Muscle of leg (tissue), 11 donors: ENCODE measurements around the gene NUBP2. TPM values are rescaled to one million over a fixed set of nuclear protein-coding genes. Genes with fewer than 3 reads are reported as not detected.

Experiments used
- DNase-seq: peaks from one replicate; pipeline ENCODE4 v3.0.0; 2013
- H3K27ac ChIP-seq: one replicate; pipeline ENCODE4 v1.5.1; 2013; ENCODE audit warnings: mild to moderate bottlenecking, low read length, control low read depth
- H3K27me3 ChIP-seq: one replicate; pipeline ENCODE4 v1.6.1; 2013; ENCODE audit warnings: low read length; ENCODE audit not compliant: control insufficient read depth, insufficient read depth
- H3K36me3 ChIP-seq: one replicate; pipeline ENCODE4 v1.6.1; 2013; ENCODE audit warnings: low read length; ENCODE audit not compliant: control insufficient read depth, insufficient read depth
- H3K4me1 ChIP-seq: one replicate; pipeline ENCODE4 v1.6.1; 2013; ENCODE audit warnings: low read length; ENCODE audit not compliant: control insufficient read depth, insufficient read depth
- H3K4me3 ChIP-seq: one replicate; pipeline ENCODE4 v1.5.1; 2013; ENCODE audit warnings: low read length, control low read depth
- H3K9me3 ChIP-seq: replicated peaks from 2 replicates; pipeline ENCODE4 v1.6.1; 2013; ENCODE audit warnings: low read depth, low read length; ENCODE audit not compliant: control insufficient read depth
- WGBS: methylation state at CpG from one replicate; pipeline ENCODE4 v1.1.5; 2013; ENCODE audit warnings: missing lambda C conversion rate; ENCODE audit not compliant: insufficient coverage; 5-methylcytosine and 5-hydroxymethylcytosine counted together
- polyA plus RNA-seq, 8 donors: library from polyadenylated mRNA; unstranded; fragments of 120-200 nt; gene quantifications; one replicate each; pipeline versions ENCODE4 v1.2.1 to v1.2.3, GENCODE V29; 2013; ENCODE audit warnings: inconsistent platforms in 1 of 8, low replicate concordance in 1 of 8; ENCODE audit not compliant: insufficient read length in 8 of 8, insufficient read depth in 1 of 8
- total RNA-seq: library from RNA; stranded (reverse); fragments of 120-200 nt; gene quantifications from one replicate; pipeline ENCODE4 v1.2.4, GENCODE V29; 2013

The NUBP2 gene
- total and polyA plus RNA-seq, 9 donors = 40.6 to 59.7 (median 49.2) TPM

DNA sequence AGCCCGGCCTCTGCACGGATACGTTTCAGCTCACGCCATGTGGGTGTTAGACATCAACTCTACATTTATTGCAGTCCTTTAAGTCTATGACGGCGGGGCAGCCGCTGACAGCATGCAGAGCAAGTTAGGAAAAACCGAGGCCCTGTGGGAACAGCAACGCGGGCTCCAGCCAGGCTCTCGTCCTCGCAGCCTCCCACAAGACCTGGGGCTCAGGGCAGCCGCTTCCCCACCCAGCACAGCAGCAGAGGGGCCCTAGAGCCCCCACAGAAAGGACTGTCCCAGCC lies 6.1 kb upstream of the NUBP2 start:
- no peak overlapping the region for H3K27ac ChIP-seq
- 77% methylated on average over 7 of the region's 13 CpGs for WGBS

DNA sequence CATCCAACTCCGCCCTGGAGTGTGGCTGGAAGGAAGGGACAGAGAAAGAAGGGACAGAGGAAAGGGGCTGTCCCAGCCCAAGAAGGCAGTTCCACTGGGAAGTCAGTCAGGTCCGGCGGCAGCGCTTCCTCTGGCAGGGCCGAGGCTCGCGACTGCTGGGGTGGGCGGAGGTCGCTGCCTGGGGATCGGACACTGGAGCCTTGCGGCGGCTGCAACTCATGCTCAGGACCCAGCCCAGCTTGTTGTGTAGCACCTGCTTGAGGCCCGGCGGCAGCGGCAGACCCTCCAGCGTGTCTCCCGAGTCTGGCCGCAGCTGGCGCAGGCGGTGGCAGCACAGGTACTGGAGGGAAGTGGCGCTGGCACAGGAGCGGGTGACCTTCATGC lies 5.8 kb upstream of the NUBP2 start:
- H3K36me3 ChIP-seq = peaks cover 61% of the 10 kb centered on the region

More for the DNA sequence above, 6.1 kb upstream of the NUBP2 start:
- no peaks in the 10 kb centered on the region for H3K9me3 ChIP-seq
- no peaks in the 10 kb centered on the region for H3K27me3 ChIP-seq
- H3K36me3 ChIP-seq = peaks cover 61% of the 10 kb centered on the region
- H3K4me3 ChIP-seq = no peak overlapping the region
- DNase-seq = no peak
- peaks cover 32% of the 10 kb centered on the region for H3K4me1 ChIP-seq

DNA sequence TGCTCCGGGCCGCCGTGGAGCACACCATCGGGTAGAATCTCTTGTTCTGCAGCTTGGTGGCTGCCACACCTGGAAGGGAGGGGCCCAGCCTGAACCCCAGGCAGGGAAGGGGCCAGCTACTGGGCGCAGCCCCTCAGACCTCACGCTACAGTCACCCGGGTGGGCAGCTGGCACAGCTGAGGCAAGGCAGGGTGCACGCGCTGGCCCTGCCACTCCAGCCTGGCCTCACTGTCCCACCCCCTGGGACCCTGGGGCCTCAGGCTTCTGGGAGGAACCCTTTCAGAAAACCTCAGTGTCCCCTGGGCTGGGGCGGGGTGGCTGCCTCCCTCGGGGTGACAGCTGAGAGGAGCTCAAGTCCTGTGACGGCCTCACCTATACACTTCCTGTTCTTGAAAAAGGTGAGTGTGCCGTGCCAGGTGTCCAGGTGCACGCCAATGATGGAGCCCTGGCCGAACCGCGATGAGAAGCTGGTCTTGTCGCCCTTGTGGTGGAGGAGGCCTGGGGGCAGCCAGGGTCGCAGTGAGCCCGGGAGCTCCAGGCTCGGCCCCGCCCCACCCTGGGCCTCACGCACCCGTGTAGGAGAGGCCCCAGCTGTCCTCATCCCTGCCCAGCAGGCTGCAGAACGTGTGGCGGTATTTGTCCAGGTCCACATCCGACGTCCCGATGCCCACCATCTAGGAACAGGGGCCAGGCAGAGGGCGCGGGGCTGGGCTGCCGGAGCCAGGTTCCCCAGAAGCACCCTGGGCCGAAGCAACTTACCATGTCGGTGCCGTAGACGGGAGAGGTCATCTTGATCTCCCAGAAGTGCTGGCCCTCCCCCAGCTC lies 5.2 kb upstream of the NUBP2 start:
- WGBS = 79% methylated on average over 35 of the region's 36 CpGs
- no peak for DNase-seq
- H3K9me3 ChIP-seq = no peaks in the 10 kb centered on the region
- no peak overlapping the region for H3K27ac ChIP-seq
- H3K4me3 ChIP-seq = no peak overlapping the region
- peaks cover 25% of the 10 kb centered on the region for H3K4me1 ChIP-seq
- H3K27me3 ChIP-seq = no peaks in the 10 kb centered on the region
- H3K36me3 ChIP-seq = peaks cover 61% of the 10 kb centered on the region

More for the DNA sequence above, 5.8 kb upstream of the NUBP2 start:
- H3K27ac ChIP-seq = no peak overlapping the region
- no peaks in the 10 kb centered on the region for H3K9me3 ChIP-seq
- DNase-seq = no peak
- no peak overlapping the region for H3K4me3 ChIP-seq
- H3K4me1 ChIP-seq = peaks cover 31% of the 10 kb centered on the region
- WGBS = 75% methylated on average over 22 of the region's 22 CpGs
- no peaks in the 10 kb centered on the region for H3K27me3 ChIP-seq

DNA sequence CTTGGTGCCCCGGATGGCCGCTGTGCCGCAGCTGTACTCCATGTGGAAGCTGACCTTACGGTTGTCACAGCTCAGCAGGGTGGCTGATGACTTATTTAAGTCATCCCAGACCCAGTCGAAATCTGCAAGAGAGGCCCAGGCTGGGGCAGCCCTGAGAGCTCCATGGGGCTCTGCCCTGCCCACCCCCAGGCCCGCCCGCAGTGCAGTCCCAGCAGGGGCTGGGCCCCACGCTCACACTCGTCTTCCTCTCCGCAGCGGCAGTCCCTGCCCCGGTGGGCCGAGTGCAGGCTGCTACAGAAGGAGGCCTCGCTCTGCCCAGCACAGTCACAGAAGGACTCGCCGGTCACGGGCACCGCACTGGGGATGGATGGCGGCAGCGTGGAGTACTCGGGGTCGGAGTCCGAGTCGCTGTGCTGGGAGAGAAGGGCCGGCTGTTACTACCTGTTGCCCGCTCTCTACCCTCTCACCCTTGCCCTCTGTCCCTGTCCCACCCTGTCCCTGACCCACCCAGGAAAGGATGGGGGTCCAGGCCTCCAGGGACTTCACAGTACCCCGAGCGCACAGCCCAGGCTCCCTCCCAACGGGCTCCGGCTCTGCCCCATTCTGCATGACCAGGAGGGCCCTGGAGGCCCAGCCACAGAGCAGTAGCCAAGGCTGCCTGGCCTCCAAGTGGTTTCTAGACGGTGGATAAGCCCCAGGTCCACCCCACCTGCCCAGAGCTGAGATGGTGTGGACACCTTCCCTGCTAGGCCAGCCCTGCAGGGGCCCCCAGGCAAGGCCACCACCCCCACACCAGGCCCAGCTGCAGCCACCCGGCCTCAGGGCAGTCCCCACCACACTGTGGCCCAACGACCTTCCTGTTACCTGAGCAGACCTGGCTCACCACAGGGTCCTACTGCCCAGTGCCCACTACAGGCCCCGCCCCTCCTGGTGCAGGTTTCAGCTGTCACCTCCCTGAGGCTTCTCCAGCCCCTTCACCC lies 4.3 kb upstream of the NUBP2 start:
- Histone ChIP-seq H3K27me3 (no peaks in the 10 kb centered on the region), H3K9me3 (no peaks in the 10 kb centered on the region), H3K36me3 (peaks cover 61% of the 10 kb centered on the region), H3K27ac (no peak overlapping the region), H3K4me1 (peaks cover 25% of the 10 kb centered on the region), H3K4me3 (no peak overlapping the region)
- no peak for DNase-seq
- WGBS = 76% methylated on average over 29 of the region's 34 CpGs

DNA sequence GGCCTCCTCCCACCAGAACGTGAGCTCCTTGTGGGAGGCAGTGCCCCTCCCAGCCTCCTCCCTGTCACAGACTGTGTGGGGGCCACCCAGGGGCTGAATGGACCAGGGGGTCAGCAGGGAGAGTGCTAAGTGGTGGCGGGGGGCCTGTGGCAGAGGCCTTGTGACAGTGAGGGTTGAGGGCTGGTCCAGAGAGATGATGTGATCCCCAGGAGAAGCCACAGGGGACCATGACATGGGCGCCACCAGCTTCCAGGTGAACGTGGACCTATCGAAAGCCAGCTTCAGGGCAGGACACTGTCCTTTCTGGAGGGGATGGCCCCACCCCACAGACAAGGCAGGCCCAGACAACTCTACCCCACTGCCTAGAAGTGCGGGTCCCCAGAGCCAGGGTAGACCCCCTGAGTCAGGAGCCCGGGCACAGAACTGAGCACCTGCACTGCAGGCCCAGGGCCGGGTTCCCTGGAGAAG lies 3.5 kb upstream of the NUBP2 start:
- WGBS = 85% methylated on average over 7 of the region's 8 CpGs
- Histone ChIP-seq H3K4me1 (peaks cover 24% of the 10 kb centered on the region), H3K9me3 (no peaks in the 10 kb centered on the region), H3K36me3 (peaks cover 60% of the 10 kb centered on the region), H3K27me3 (no peaks in the 10 kb centered on the region), H3K27ac (no peak overlapping the region), H3K4me3 (no peak overlapping the region)
- DNase-seq = no peak

DNA sequence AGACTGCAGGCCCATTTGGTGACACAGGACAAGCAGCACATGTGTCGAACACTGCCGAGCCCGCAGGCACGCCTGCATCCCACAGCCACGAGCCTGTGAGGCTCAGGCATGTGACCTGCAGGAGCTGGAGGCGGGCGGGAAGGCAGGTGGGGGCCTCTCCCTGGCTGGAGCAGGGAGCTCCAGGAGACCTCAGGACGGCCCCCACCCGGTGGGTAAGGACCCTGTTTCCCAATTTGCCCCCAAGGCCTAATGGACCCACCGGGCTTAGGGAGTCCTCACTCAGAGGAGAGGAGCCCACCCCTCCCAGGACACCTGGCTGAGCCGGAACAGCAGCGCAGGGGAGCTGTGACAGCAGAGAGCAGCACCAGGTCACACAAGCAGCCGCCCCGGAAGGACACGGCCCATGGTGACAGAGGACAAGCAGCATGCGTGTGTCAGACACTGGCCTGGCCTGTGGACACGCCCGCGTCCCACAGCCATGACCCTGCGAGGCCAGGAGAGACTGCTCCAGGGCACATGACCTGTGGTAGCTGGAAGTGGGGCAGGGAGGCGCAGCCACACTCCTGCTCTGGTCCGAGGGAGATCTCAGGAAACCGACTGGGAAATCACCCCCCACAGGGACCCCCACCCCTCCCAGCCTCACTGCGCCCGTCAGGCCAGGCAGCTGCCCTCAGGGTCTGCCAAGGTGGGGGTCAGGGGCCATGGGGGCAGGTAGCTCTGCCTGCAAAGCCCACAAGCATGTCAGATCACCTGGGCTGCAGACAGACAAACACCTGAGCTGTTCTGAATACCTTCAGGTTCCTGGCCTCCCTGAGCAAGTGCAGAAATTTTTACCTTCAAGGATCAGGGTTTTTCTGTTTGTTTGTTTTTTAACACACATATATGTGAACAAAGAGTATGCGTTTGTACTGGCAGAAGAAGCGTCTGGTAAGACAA lies 2.8 kb upstream of the NUBP2 start:
- H3K27ac ChIP-seq = no peak overlapping the region
- no peaks in the 10 kb centered on the region for H3K27me3 ChIP-seq
- no peaks in the 10 kb centered on the region for H3K9me3 ChIP-seq
- 83% methylated on average over 17 of the region's 27 CpGs for whole genome bisulfite sequencing
- peaks cover 19% of the 10 kb centered on the region for H3K4me1 ChIP-seq
- no peak for DNase-seq
- peaks cover 58% of the 10 kb centered on the region for H3K36me3 ChIP-seq
- no peak overlapping the region for H3K4me3 ChIP-seq

DNA sequence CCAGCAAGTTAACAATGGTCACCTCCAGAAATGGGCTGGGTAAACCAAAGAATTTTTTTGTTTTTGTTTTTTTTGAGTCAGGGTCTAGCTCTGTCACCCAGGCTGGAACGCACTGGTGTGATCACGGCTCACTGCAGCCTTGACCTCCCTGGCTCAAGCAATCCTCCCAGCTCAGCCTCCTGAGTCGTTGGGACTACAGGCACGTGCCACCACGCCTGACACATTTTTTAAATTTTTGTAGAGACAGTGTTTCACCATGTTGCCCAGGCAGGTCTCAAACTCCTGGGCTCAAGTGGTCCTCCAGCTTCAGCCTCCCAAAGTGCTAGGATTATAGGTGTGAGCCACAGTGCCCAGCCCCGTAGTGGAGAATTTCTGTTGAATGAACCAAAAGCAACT lies 2.1 kb upstream of the NUBP2 start:
- Histone ChIP-seq H3K9me3 (no peaks in the 10 kb centered on the region), H3K4me1 (peaks cover 19% of the 10 kb centered on the region), H3K27ac (no peak overlapping the region), H3K36me3 (peaks cover 58% of the 10 kb centered on the region), H3K4me3 (no peak overlapping the region), H3K27me3 (no peaks in the 10 kb centered on the region)
- 98% methylated on average over 4 of the region's 6 CpGs for WGBS
- DNase-seq = no peak

DNA sequence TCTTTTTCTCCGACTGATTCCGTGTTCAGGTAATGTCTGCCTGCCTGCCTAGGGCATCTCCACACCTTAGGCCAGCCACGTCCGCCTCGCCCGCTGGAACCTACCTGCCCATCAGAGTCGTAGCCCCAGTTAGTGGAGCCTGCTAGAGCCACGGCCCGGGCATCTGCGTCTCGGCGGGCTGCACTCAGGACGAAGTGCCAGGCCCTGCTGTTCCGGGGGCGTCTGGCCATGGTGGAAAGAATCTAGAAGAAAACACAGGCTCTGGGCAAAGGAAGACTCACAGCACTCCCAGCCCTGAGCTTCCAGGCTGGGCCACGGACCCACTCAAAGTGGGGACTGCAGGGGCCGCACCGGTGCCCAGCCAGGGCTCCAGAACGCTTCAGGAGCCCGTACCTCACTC lies 1.5 kb upstream of the NUBP2 start:
- Histone ChIP-seq H3K36me3 (peaks cover 58% of the 10 kb centered on the region), H3K27ac (no peak overlapping the region), H3K27me3 (no peaks in the 10 kb centered on the region), H3K4me1 (peaks cover 19% of the 10 kb centered on the region), H3K9me3 (no peaks in the 10 kb centered on the region), H3K4me3 (peak overlapping the region; percentile 71)
- WGBS = 78% methylated on average over 20 of the region's 20 CpGs
- DNase-seq = no peak

DNA sequence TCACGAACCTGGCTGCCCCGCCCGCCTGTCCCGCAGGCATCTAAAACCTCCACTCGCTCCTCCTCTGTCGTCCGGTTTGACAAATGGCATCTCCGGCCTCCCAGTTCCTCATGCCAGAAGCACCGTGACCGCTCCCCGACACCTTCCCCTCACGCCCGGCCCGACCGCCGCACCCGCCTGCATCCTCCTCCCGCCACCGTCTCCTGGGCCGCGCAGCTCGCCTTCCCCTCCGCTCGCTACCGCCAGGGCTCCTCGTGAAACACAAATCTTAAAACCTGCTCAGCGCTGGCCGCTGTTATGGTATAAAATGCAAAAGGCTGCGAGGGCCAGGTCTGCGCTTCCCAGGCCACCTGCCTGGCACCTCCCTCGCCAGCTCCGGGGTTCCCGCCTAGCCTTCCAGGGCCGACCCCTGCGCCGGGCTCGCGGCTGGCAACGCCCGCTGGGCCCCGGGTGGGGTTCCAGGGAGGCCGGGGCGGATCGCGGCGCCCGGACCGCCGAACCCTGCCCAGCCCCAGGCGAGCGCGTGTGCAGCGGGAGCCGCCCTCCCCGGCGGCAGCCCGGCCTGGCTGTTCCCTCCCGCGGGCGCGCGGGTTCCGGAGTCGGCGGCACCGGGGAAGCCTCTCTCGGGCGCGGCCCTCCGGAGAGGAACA lies 877 bp upstream of the NUBP2 start:
- Histone ChIP-seq H3K27me3 (no peaks in the 10 kb centered on the region), H3K36me3 (peaks cover 58% of the 10 kb centered on the region), H3K9me3 (no peaks in the 10 kb centered on the region), H3K4me1 (peaks cover 19% of the 10 kb centered on the region), H3K4me3 (peak overlapping the region; percentile 71), H3K27ac (peak overlapping the region; percentile 1)
- WGBS = under 1% methylated on average over 64 of the region's 70 CpGs
- DNase-seq = peak; percentile 28
